Fibroblast of villous mesenchyme (primary cell): ENCODE results near the gene BMP2K. TPM values are rescaled to one million over a fixed set of nuclear protein-coding genes. Genes with fewer than 3 reads are reported as not detected.
A peak's percentile ranks its signal among the peaks of the same experiment; 100 is the strongest.

Source experiments
- DNase-seq: peaks from one replicate; pipeline ENCODE4 v3.0.0-alpha.2; 2010; ENCODE audit warnings: low read depth
- H3K4me3 ChIP-seq: 2 replicates; pipeline ENCODE4 v1.5.1; 2011; ENCODE audit warnings: low read depth, mild to moderate bottlenecking, low read length
- CTCF ChIP-seq: IDR thresholded peaks from 2 replicates; pipeline ENCODE4 v1.5.1; 2012; ENCODE audit warnings: low read depth, mild to moderate bottlenecking, low read length; ENCODE audit not compliant: insufficient read depth
- small RNA-seq: library from RNA; depleted of rRNA; stranded (forward); fragments of <200 nt; gene quantifications from one replicate; pipeline ENCODE3, GENCODE V24; 2012
- total RNA-seq: library from RNA; depleted of rRNA; stranded (reverse); fragments of >200 nt; gene quantifications from 2 replicates; pipeline ENCODE4 v1.2.3, GENCODE V29; 2012

The BMP2K gene
- total RNA-seq, 1 donor: 173 TPM

- peak; percentile 55 for DNase-seq
- TF ChIP-seq CTCF: peak; percentile 67
- no peak overlapping the region for H3K4me3 ChIP-seq
Observed at GRCh38 chr4:78951862-78952472, 175.8 kb downstream of the BMP2K start.

GRCh38 chr4:78953231-78953630 lies 177.1 kb downstream of the BMP2K start:
- H3K4me3 ChIP-seq: no peak overlapping the region
- no peak for TF ChIP-seq CTCF
- DNase-seq: no peak

GRCh38 chr4:78953769-78954666 lies 177.9 kb downstream of the BMP2K start:
- TF ChIP-seq CTCF: peak; percentile 56
- no peak overlapping the region for H3K4me3 ChIP-seq
- no peak for DNase-seq

- no peak for TF ChIP-seq CTCF
- no peak for DNase-seq
- no peak overlapping the region for H3K4me3 ChIP-seq
Observed at GRCh38 chr4:78956975-78957374, 180.8 kb downstream of the BMP2K start.

- TF ChIP-seq CTCF: no peak
- no peak for DNase-seq
- no peak overlapping the region for H3K4me3 ChIP-seq
Observed at GRCh38 chr4:78960926-78961325, 184.8 kb downstream of the BMP2K start.

Small RNA genes within 50 kb of the gene (small RNA-seq; reads per million reads assigned to genes)
- gene AC098818.1: not detected
- gene MIR5096: not detected
- not detected for gene RN7SL127P

Other genes starting within 250 kb of the BMP2K start
- gene ANXA3, start 224.6 kb upstream of the BMP2K start, total RNA-seq: 27.4 and 50.1 TPM in 2 replicates
- 19.6 and 29.8 TPM in 2 replicates for gene PAQR3, start 163.1 kb downstream of the BMP2K start, total RNA-seq